GM23338 (cell line): Measurements from ENCODE around the gene RILPL1. TPM values are rescaled to one million over a fixed set of nuclear protein-coding genes. Genes with fewer than 3 reads are reported as not detected.
A peak's percentile ranks its signal among the peaks of the same experiment; 100 is the strongest.

Experiments used
- ATAC-seq: fragments of 200-7000 bp; cut with Tn5 transposase; 3 replicates; pipeline ENCODE4 v1.9.1; 2020
- DNase-seq: peaks from one replicate; pipeline ENCODE4 v3.0.0-alpha.2; 2015; ENCODE audit warnings: low spot score
- H2AFZ ChIP-seq: fragments of 200-600 bp; sonication (generic); 2 replicates; pipeline ENCODE4 v1.8.0; 2016; ENCODE audit warnings: antibody characterized with exemption, mild to moderate bottlenecking, moderate library complexity
- H3F3A ChIP-seq: fragments of 200-600 bp; sonication (generic); replicated peaks from 2 replicates; pipeline ENCODE4 v1.8.0; 2017; ENCODE audit warnings: antibody characterized with exemption, mixed run types, low read depth
- H3K27ac ChIP-seq: fragments of 200-600 bp; sonication (generic); 2 replicates; pipeline ENCODE4 v1.6.1; 2016; ENCODE audit warnings: low read depth
- H3K27me3 ChIP-seq: fragments of 200-600 bp; sonication (generic); 2 replicates; pipeline ENCODE4 v1.8.0; 2016; ENCODE audit warnings: mild to moderate bottlenecking, mixed run types, moderate library complexity; ENCODE audit not compliant: insufficient read depth
- H3K36me3 ChIP-seq: fragments of 200-600 bp; sonication (generic); 2 replicates; pipeline ENCODE4 v1.8.0; 2016; ENCODE audit warnings: mild to moderate bottlenecking; ENCODE audit not compliant: insufficient read depth
- H3K4me1 ChIP-seq: fragments of 200-600 bp; sonication (generic); 2 replicates; pipeline ENCODE4 v1.8.0; 2016; ENCODE audit warnings: mild to moderate bottlenecking, moderate library complexity; ENCODE audit not compliant: insufficient read depth
- H3K4me2 ChIP-seq: fragments of 200-600 bp; sonication (generic); 2 replicates; pipeline ENCODE4 v1.7.1; 2017; ENCODE audit warnings: mixed run types
- H3K4me3 ChIP-seq: fragments of 200-600 bp; sonication (generic); 2 replicates; pipeline ENCODE4 v1.6.1; 2016; ENCODE audit warnings: mixed run types
- H3K79me2 ChIP-seq: fragments of 200-600 bp; sonication (generic); replicated peaks from 2 replicates; pipeline ENCODE4 v1.8.0; 2017; ENCODE audit warnings: mild to moderate bottlenecking; ENCODE audit not compliant: insufficient read depth
- H3K9me2 ChIP-seq: fragments of 200-600 bp; sonication (generic); 2 replicates; pipeline ENCODE4 v1.8.0; 2017; ENCODE audit not compliant: insufficient read depth
- H4K20me1 ChIP-seq: fragments of 200-600 bp; sonication (generic); replicated peaks from 2 replicates; pipeline ENCODE4 v1.8.0; 2017; ENCODE audit warnings: mild to moderate bottlenecking; ENCODE audit not compliant: insufficient read depth
- H3K27ac Mint-ChIP-seq: 2 replicates; pipeline ENCODE4 v1.8.0; 2020; ENCODE audit warnings: inconsistent platforms, mild to moderate bottlenecking, moderate library complexity, mixed read lengths
- H3K27me3 Mint-ChIP-seq: 3 replicates; pipeline ENCODE4 v1.8.0; 2022; ENCODE audit warnings: low read depth, mild to moderate bottlenecking, moderate library complexity, mixed read lengths, inconsistent platforms; ENCODE audit not compliant: insufficient read depth, poor library complexity
- H3K36me3 Mint-ChIP-seq: 3 replicates; pipeline ENCODE4 v1.8.0; 2021; ENCODE audit warnings: low read depth, mild to moderate bottlenecking, inconsistent platforms, moderate library complexity, mixed read lengths
- H3K4me1 Mint-ChIP-seq: 3 replicates; pipeline ENCODE4 v1.8.0; 2020; ENCODE audit warnings: mild to moderate bottlenecking, inconsistent platforms, mixed read lengths
- H3K4me3 Mint-ChIP-seq: 3 replicates; pipeline ENCODE4 v1.8.0; 2021; ENCODE audit warnings: moderate library complexity, mild to moderate bottlenecking, inconsistent platforms, mixed read lengths
- H3K9me3 Mint-ChIP-seq: 3 replicates; pipeline ENCODE4 v1.8.0; 2020; ENCODE audit warnings: moderate library complexity, mild to moderate bottlenecking, inconsistent platforms, mixed read lengths
- CREB1 ChIP-seq: fragments of 250-450 bp; sonication (Bioruptor Pico); IDR thresholded peaks from 2 replicates; pipeline ENCODE4 v1.5.0; 2020; ENCODE audit warnings: low read depth, mild to moderate bottlenecking, moderate library complexity
- EZH2 ChIP-seq: fragments of 200-600 bp; sonication (generic); IDR thresholded peaks from one replicate; pipeline ENCODE4 v1.8.0; 2017; ENCODE audit warnings: antibody characterized with exemption, mild to moderate bottlenecking, low read depth; ENCODE audit not compliant: unreplicated experiment
- EZH2phosphoT487 ChIP-seq: fragments of 200-600 bp; sonication (generic); IDR thresholded peaks from one replicate; pipeline ENCODE4 v1.8.1; 2018; ENCODE audit warnings: antibody characterized with exemption; ENCODE audit not compliant: unreplicated experiment
- JUNB ChIP-seq: IDR thresholded peaks from one replicate; pipeline ENCODE4 v1.6.1; 2016; ENCODE audit warnings: antibody characterized with exemption; ENCODE audit not compliant: unreplicated experiment
- NANOG ChIP-seq: IDR thresholded peaks from 2 replicates; pipeline ENCODE4 v1.6.1; 2016; ENCODE audit warnings: antibody characterized with exemption, borderline replicate concordance
- POLR2AphosphoS5 ChIP-seq: IDR thresholded peaks from 2 replicates; pipeline ENCODE4 v1.6.1; 2016; ENCODE audit warnings: antibody characterized with exemption, low read depth
- REST ChIP-seq: IDR thresholded peaks from one replicate; pipeline ENCODE4 v1.6.1; 2018; ENCODE audit warnings: antibody characterized with exemption; ENCODE audit not compliant: unreplicated experiment
- STAT1 ChIP-seq: IDR thresholded peaks from one replicate; pipeline ENCODE4 v1.6.1; 2016; ENCODE audit warnings: antibody characterized with exemption; ENCODE audit not compliant: unreplicated experiment
- ZNF114 ChIP-seq: fragments of 250-450 bp; sonication (Bioruptor Pico); IDR thresholded peaks from 2 replicates; pipeline ENCODE4 v1.5.0; 2020; ENCODE audit warnings: mild to moderate bottlenecking, moderate library complexity
- ZNF331 ChIP-seq: fragments of 250-450 bp; sonication (Bioruptor Pico); IDR thresholded peaks from 2 replicates; pipeline ENCODE4 v1.5.0; 2020; ENCODE audit warnings: low read depth, mild to moderate bottlenecking, moderate library complexity
- ZNF462 ChIP-seq: fragments of 250-450 bp; sonication (Bioruptor Pico); IDR thresholded peaks from 2 replicates; pipeline ENCODE4 v1.5.0; 2020; ENCODE audit warnings: mild to moderate bottlenecking, moderate library complexity
- polyA plus RNA-seq: library from polyadenylated mRNA; unstranded; fragments of >200 nt; fragmentation: Nextera tagmentation; extraction: Ambion mirVana; gene quantifications from 2 replicates; pipeline ENCODE4 v1.2.1, GENCODE V29; 2016
- total RNA-seq: library from RNA; depleted of rRNA; stranded (reverse); fragments of >200 nt; shearing (Covaris generic); gene quantifications from 2 replicates; pipeline ENCODE4 v1.2.3, GENCODE V29; 2014
- TF ChIP-seq, protein P1 (sequence below): IDR thresholded peaks from 2 replicates; pipeline ENCODE4 v1.6.1; 2016; ENCODE audit warnings: antibody characterized with exemption
- TF ChIP-seq, protein P2 (sequence below), 2 experiments: fragments of 200-600 bp in 1 of 2; sonication (generic) in 1 of 2; conservative IDR thresholded peaks; 2 replicates each; pipeline versions ENCODE4 v1.5.1 to v1.6.1; 2016 to 2017; ENCODE audit warnings: antibody characterized with exemption in 2 of 2, low read depth in 2 of 2, mild to moderate bottlenecking in 2 of 2, moderate library complexity in 1 of 2

Gene RILPL1
- total and polyA plus RNA-seq, 2 experiments from 2014 or later, result 3.9 to 7.9 TPM

- peaks cover 6% of the 10 kb centered on the region; the same call in 2 of the 3 replicates for H3K4me1 Mint-ChIP-seq
- no peaks in the 10 kb centered on the region for H3K9me2 ChIP-seq
- no peak overlapping the region for H3K27ac ChIP-seq
- no peak overlapping the region for H3K4me3 ChIP-seq
- H3K36me3 Mint-ChIP-seq, result peaks cover 24% of the 10 kb centered on the region
- H3K36me3 ChIP-seq, result no peaks in the 10 kb centered on the region
- H2AFZ ChIP-seq, result no peak overlapping the region
- TF ChIP-seq, protein P1, sequence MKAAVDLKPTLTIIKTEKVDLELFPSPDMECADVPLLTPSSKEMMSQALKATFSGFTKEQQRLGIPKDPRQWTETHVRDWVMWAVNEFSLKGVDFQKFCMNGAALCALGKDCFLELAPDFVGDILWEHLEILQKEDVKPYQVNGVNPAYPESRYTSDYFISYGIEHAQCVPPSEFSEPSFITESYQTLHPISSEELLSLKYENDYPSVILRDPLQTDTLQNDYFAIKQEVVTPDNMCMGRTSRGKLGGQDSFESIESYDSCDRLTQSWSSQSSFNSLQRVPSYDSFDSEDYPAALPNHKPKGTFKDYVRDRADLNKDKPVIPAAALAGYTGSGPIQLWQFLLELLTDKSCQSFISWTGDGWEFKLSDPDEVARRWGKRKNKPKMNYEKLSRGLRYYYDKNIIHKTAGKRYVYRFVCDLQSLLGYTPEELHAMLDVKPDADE, result no peak
- TF ChIP-seq, protein P2, sequence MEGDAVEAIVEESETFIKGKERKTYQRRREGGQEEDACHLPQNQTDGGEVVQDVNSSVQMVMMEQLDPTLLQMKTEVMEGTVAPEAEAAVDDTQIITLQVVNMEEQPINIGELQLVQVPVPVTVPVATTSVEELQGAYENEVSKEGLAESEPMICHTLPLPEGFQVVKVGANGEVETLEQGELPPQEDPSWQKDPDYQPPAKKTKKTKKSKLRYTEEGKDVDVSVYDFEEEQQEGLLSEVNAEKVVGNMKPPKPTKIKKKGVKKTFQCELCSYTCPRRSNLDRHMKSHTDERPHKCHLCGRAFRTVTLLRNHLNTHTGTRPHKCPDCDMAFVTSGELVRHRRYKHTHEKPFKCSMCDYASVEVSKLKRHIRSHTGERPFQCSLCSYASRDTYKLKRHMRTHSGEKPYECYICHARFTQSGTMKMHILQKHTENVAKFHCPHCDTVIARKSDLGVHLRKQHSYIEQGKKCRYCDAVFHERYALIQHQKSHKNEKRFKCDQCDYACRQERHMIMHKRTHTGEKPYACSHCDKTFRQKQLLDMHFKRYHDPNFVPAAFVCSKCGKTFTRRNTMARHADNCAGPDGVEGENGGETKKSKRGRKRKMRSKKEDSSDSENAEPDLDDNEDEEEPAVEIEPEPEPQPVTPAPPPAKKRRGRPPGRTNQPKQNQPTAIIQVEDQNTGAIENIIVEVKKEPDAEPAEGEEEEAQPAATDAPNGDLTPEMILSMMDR (conservative IDR thresholded peaks at IDR 0.05; ENCODE audit: low read depth in 2 of 2), result no peak
- no peak for TF ChIP-seq EZH2phosphoT487
- no peak for TF ChIP-seq POLR2AphosphoS5
- TF ChIP-seq CREB1, result no peak
- no peak for TF ChIP-seq NANOG
- TF ChIP-seq JUNB, result no peak
- TF ChIP-seq ZNF114 (CRISPR knock-in tag), result no peak
- no peak for TF ChIP-seq STAT1
- TF ChIP-seq EZH2, result no peak
- no peak for TF ChIP-seq ZNF331 (CRISPR knock-in tag)
- TF ChIP-seq REST, result no peak
- TF ChIP-seq ZNF462 (CRISPR knock-in tag), result no peak
- no peaks in the 10 kb centered on the region for H3K9me3 Mint-ChIP-seq
- H3K27me3 Mint-ChIP-seq, result no peaks in the 10 kb centered on the region
- no peaks in the 10 kb centered on the region for H3K27me3 ChIP-seq
- H3K79me2 ChIP-seq, result no peaks in the 10 kb centered on the region
- no peak overlapping the region for H3K4me2 ChIP-seq
- peaks cover 3% of the 10 kb centered on the region; the same call in 1 of the 2 replicates for H4K20me1 ChIP-seq
- no peaks in the 10 kb centered on the region for H3F3A ChIP-seq
- H3K4me3 Mint-ChIP-seq, result no peak overlapping the region
- H3K4me1 ChIP-seq, result no peaks in the 10 kb centered on the region
- no peak overlapping the region for H3K27ac Mint-ChIP-seq
- ATAC-seq (no peak), DNase-seq (peak; percentile 38)
Measured at GRCh38 chr12:123519141-123520001, 14.1 kb downstream of the RILPL1 start.
